ENCODE measurements around the gene MAK. TPM values are rescaled to one million over a fixed set of nuclear protein-coding genes. Genes with fewer than 3 reads are reported as not detected.
A peak's percentile ranks its signal among the peaks of the same experiment; 100 is the strongest.

MAK gene
- total and polyA plus RNA-seq, 2 of the 13 experiments (the other 11 are each of a cell fraction or from before 2014, with no cell fraction given): 0.04 TPM; not detected in 1

GRCh38 chr6:10747251-10747972 lies 90.9 kb downstream of the MAK start, which contains the start of gene TMEM14B (continued):
- peak; percentile 78; the same call in 1 of the 2 replicates for TF ChIP-seq ZNF281 (CRISPR knock-in tag; IDR thresholded peaks at IDR 0.05; ENCODE audit: borderline replicate concordance)
- peak; percentile 69; the same call in 1 of the 2 replicates for TF ChIP-seq MTA1 (CRISPR knock-in tag; IDR thresholded peaks at IDR 0.05; ENCODE audit: borderline replicate concordance)
- TF ChIP-seq ZNF337 (CRISPR knock-in tag; IDR thresholded peaks at IDR 0.05; ENCODE audit: borderline replicate concordance, low read depth): peak; percentile 52; the same call in 1 of the 2 replicates
- TF ChIP-seq ZNF260 (CRISPR knock-in tag; IDR thresholded peaks at IDR 0.05; ENCODE audit: borderline replicate concordance, low read depth): no peak
- TF ChIP-seq ZSCAN31 (CRISPR knock-in tag; IDR thresholded peaks at IDR 0.05; ENCODE audit: low read depth): peak; percentile 95
- TF ChIP-seq, protein P1, sequence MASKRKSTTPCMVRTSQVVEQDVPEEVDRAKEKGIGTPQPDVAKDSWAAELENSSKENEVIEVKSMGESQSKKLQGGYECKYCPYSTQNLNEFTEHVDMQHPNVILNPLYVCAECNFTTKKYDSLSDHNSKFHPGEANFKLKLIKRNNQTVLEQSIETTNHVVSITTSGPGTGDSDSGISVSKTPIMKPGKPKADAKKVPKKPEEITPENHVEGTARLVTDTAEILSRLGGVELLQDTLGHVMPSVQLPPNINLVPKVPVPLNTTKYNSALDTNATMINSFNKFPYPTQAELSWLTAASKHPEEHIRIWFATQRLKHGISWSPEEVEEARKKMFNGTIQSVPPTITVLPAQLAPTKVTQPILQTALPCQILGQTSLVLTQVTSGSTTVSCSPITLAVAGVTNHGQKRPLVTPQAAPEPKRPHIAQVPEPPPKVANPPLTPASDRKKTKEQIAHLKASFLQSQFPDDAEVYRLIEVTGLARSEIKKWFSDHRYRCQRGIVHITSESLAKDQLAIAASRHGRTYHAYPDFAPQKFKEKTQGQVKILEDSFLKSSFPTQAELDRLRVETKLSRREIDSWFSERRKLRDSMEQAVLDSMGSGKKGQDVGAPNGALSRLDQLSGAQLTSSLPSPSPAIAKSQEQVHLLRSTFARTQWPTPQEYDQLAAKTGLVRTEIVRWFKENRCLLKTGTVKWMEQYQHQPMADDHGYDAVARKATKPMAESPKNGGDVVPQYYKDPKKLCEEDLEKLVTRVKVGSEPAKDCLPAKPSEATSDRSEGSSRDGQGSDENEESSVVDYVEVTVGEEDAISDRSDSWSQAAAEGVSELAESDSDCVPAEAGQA (IDR thresholded peaks at IDR 0.05; ENCODE audit: low read depth): no peak
- TF ChIP-seq, protein P1 (CRISPR knock-in tag; IDR thresholded peaks at IDR 0.05; ENCODE audit: borderline replicate concordance): no peak
- TF ChIP-seq ARNTL (CRISPR knock-in tag; IDR thresholded peaks at IDR 0.05): peak; percentile 84
- TF ChIP-seq MIER3 (CRISPR knock-in tag; IDR thresholded peaks at IDR 0.05; ENCODE audit: borderline replicate concordance): peak; percentile 78; the same call in 1 of the 2 replicates
- TF ChIP-seq MTERF4 (CRISPR knock-in tag; IDR thresholded peaks at IDR 0.05): peak; percentile 99
- TF ChIP-seq ZNF713 (CRISPR knock-in tag; IDR thresholded peaks at IDR 0.05): no peak
- TF ChIP-seq MAF1 (CRISPR knock-in tag; IDR thresholded peaks at IDR 0.05; ENCODE audit: borderline replicate concordance): peak; percentile 10; the same call in 1 of the 2 replicates
- TF ChIP-seq TCF7 (IDR thresholded peaks at IDR 0.05; ENCODE audit: low read depth): no peak
- TF ChIP-seq ZNF674 (CRISPR knock-in tag; IDR thresholded peaks at IDR 0.05; ENCODE audit: low read depth): no peak
- TF ChIP-seq, protein P2, sequence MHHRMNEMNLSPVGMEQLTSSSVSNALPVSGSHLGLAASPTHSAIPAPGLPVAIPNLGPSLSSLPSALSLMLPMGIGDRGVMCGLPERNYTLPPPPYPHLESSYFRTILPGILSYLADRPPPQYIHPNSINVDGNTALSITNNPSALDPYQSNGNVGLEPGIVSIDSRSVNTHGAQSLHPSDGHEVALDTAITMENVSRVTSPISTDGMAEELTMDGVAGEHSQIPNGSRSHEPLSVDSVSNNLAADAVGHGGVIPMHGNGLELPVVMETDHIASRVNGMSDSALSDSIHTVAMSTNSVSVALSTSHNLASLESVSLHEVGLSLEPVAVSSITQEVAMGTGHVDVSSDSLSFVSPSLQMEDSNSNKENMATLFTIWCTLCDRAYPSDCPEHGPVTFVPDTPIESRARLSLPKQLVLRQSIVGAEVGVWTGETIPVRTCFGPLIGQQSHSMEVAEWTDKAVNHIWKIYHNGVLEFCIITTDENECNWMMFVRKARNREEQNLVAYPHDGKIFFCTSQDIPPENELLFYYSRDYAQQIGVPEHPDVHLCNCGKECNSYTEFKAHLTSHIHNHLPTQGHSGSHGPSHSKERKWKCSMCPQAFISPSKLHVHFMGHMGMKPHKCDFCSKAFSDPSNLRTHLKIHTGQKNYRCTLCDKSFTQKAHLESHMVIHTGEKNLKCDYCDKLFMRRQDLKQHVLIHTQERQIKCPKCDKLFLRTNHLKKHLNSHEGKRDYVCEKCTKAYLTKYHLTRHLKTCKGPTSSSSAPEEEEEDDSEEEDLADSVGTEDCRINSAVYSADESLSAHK (CRISPR knock-in tag; IDR thresholded peaks at IDR 0.05; ENCODE audit: borderline replicate concordance): peak; percentile 20; the same call in 1 of the 2 replicates
- no peak for TF ChIP-seq U2AF1 (optimal IDR thresholded peaks at IDR 0.05; ENCODE audit: low read depth, low read length)
